ENCODE results near the gene HTRA3. TPM values are rescaled to one million over a fixed set of nuclear protein-coding genes. Genes with fewer than 3 reads are reported as not detected.

HTRA3 gene
- total RNA-seq (under 1 TPM in 2 of 5 donors, not detected in 3; 0.13 to 0.26 TPM), total RNA-seq (0 to 0.70 (median 0.08) reads per million in 29 experiments)
- 0.06 TPM for total RNA-seq (2013)

GRCh38 chr4:8269535-8270417 is at the start of gene HTRA3:
HTRA3 (plus strand) TSS chr4:8269754; CDS start chr4:8269969, 215 bp downstream.
- DNase-seq (no peak), ATAC-seq (replicated peaks in 1 of 4) (no peak)
- Histone ChIP-seq H3K27me3 (replicated peaks in 1 of 2; ENCODE audit: control insufficient read depth in 2 of 2, extremely low read depth in 1 of 2, insufficient read depth in 2 of 2, low read length in 1 of 2) (peaks cover 0 to 57% of the 10 kb centered on the region in 2 experiments), H3K4me1 (ENCODE audit: control insufficient read depth in 1 of 2, extremely low read depth in 1 of 2, insufficient read depth in 2 of 2, low read length in 2 of 2) (no peaks in the 10 kb centered on the region), H3K4me3 (ENCODE audit: control insufficient read depth in 1 of 2, extremely low read depth in 1 of 2, low read length in 1 of 2) (no peak within 1 kb of the TSS), H3K36me3 (ENCODE audit: control insufficient read depth in 2 of 2, extremely low read depth in 1 of 2, insufficient read depth in 1 of 2, low read length in 1 of 2) (no peaks in the 10 kb centered on the region), H3K9me3 (no peaks in the 10 kb centered on the region), H3K27ac (ENCODE audit: low read length) (no peak within 1 kb of the TSS)
- H3K4me3 Mint-ChIP-seq, result no peak within 1 kb of the TSS
- ChIA-PET CTCF (no interaction called here), POLR2A (no interaction called here)
- WGBS (ENCODE audit: insufficient coverage), result 3% methylated on average over 109 of the region's 111 CpGs
- H3K27ac Mint-ChIP-seq, result no peak within 1 kb of the TSS
- H3K27me3 Mint-ChIP-seq, result peaks cover 37 to 39% of the 10 kb centered on the region in 2 donors
- no peaks in the 10 kb centered on the region for H3K36me3 Mint-ChIP-seq
- H3K4me1 Mint-ChIP-seq, result peaks cover 0 to 2% (median 2%) of the 10 kb centered on the region in 3 donors
- H3K9me3 Mint-ChIP-seq, result no peaks in the 10 kb centered on the region

GRCh38 chr4:8220661-8221450 is 48.7 kb upstream of the HTRA3 start:
- Mint-ChIP-seq H3K27me3 (no peaks in the 10 kb centered on the region), H3K27ac (peak overlapping the region; percentile 60 to 87), H3K4me3 (peak overlapping the region in 1 of 3 donors; percentile 15), H3K36me3 (peaks cover 51% of the 10 kb centered on the region), H3K4me1 (peaks cover 36 to 47% (median 39%) of the 10 kb centered on the region in 3 donors), H3K9me3 (no peaks in the 10 kb centered on the region)
- ATAC-seq (replicated peaks in 1 of 4), result no peak
- CTCF ChIA-PET, result interaction anchor here (0.5 to 1.9 kb wide), 5 partner anchors 44 to 406 kb away, joined by 3 to 7 read pairs (median 3); no protein-coding TSS in a partner anchor
- no peaks in the 10 kb centered on the region for H3K9me3 ChIP-seq
- no peak for DNase-seq
- peak overlapping the region; percentile 71 for H3K27ac ChIP-seq (ENCODE audit: low read length)
- no peaks in the 10 kb centered on the region for H3K27me3 ChIP-seq (replicated peaks in 1 of 2; ENCODE audit: control insufficient read depth in 2 of 2, extremely low read depth in 1 of 2, insufficient read depth in 2 of 2, low read length in 1 of 2)
- H3K4me3 ChIP-seq (ENCODE audit: control insufficient read depth in 1 of 2, extremely low read depth in 1 of 2, low read length in 1 of 2), result no peak overlapping the region
- H3K4me1 ChIP-seq (ENCODE audit: control insufficient read depth in 1 of 2, extremely low read depth in 1 of 2, insufficient read depth in 2 of 2, low read length in 2 of 2), result peaks cover 2 to 28% of the 10 kb centered on the region in 2 experiments
- POLR2A ChIA-PET, result interaction anchor here (0.6 to 1.3 kb wide), 3 partner anchors 21 to 345 kb away, joined by 3 to 6 read pairs (median 3); partner anchors contain the start of gene SH3TC1 (in 2 of the 2)
- H3K36me3 ChIP-seq (ENCODE audit: control insufficient read depth in 2 of 2, extremely low read depth in 1 of 2, insufficient read depth in 1 of 2, low read length in 1 of 2), result peaks cover 8 to 29% of the 10 kb centered on the region in 2 donors
- WGBS (ENCODE audit: insufficient coverage), result 86% methylated on average over 4 of the region's 7 CpGs

DNA sequence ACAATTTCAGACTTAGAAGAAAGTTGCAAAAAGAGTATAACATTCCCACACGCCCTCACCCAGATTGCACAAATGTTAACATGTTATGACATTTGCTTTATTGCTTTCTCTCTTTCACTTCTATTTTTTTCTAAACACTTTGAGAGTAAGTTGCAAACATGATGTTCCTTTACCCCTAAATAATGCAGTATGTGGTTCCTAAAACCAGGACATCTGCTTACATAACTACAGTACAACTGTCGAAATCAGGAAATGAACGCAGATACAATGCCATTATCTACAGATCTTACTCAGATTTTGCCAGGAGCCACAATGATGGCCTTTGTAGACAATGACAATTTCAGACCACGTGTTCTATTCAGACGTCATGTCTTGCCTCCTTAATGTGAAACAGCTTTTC is 48.1 kb upstream of the HTRA3 start:
- H3K27ac ChIP-seq (ENCODE audit: low read length), result peak overlapping the region; percentile 71
- WGBS (ENCODE audit: insufficient coverage), result 17% methylated on average over 1 of the region's 5 CpGs
- ChIA-PET CTCF (interaction anchor here (0.5 to 1.9 kb wide), 5 partner anchors 45 to 407 kb away, joined by 3 to 7 read pairs (median 3); no protein-coding TSS in a partner anchor), POLR2A (interaction anchor here (0.6 to 1.3 kb wide), 4 partner anchors 22 to 345 kb away, joined by 3 to 6 read pairs (median 3); partner anchors contain the start of gene SH3TC1 (in 2 of the 2))
- peak; percentile 54 to 88 (median 56) for ATAC-seq (replicated peaks in 1 of 4)
- H3K27me3 Mint-ChIP-seq, result no peaks in the 10 kb centered on the region
- H3K27ac Mint-ChIP-seq, result peak overlapping the region; percentile 60 to 87
- peaks cover 36 to 49% (median 41%) of the 10 kb centered on the region in 3 donors for H3K4me1 Mint-ChIP-seq
- no peaks in the 10 kb centered on the region for H3K9me3 Mint-ChIP-seq
- DNase-seq, result peak in 12 of 35 experiments; percentile 23 to 69 (median 40)
- no peaks in the 10 kb centered on the region for H3K9me3 ChIP-seq
- no peak overlapping the region for H3K4me3 ChIP-seq (ENCODE audit: control insufficient read depth in 1 of 2, extremely low read depth in 1 of 2, low read length in 1 of 2)
- peaks cover 8 to 29% of the 10 kb centered on the region in 2 donors for H3K36me3 ChIP-seq (ENCODE audit: control insufficient read depth in 2 of 2, extremely low read depth in 1 of 2, insufficient read depth in 1 of 2, low read length in 1 of 2)
- no peaks in the 10 kb centered on the region for H3K27me3 ChIP-seq (replicated peaks in 1 of 2; ENCODE audit: control insufficient read depth in 2 of 2, extremely low read depth in 1 of 2, insufficient read depth in 2 of 2, low read length in 1 of 2)
- peaks cover 2 to 33% of the 10 kb centered on the region in 2 experiments for H3K4me1 ChIP-seq (ENCODE audit: control insufficient read depth in 1 of 2, extremely low read depth in 1 of 2, insufficient read depth in 2 of 2, low read length in 2 of 2)
- peak overlapping the region in 2 of 3 donors; percentile 6 to 15 for H3K4me3 Mint-ChIP-seq
- H3K36me3 Mint-ChIP-seq, result peaks cover 53% of the 10 kb centered on the region

DNA sequence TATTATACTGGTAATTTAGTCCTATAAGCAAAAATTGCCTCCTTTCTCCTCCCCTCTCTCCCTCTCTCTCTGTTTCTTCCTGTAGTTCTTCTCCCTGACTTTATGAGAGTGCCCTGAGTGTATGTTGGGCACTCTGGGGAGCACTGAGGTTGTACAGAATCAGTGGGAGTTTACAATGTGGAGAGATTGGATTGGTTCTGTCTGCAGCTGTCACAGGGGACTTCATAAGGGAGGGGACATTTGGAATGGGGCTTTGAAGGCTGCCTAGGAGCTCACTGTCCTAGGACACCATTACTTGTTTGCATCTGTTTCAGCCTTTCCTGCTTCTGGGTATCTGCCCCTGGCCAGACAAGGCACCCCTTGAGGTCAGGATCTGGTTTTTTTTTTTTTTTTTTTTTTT is 47.6 kb upstream of the HTRA3 start:
- Histone ChIP-seq H3K4me1 (ENCODE audit: control insufficient read depth in 1 of 2, extremely low read depth in 1 of 2, insufficient read depth in 2 of 2, low read length in 2 of 2) (peaks cover 6 to 38% of the 10 kb centered on the region in 2 experiments), H3K4me3 (ENCODE audit: control insufficient read depth in 1 of 2, extremely low read depth in 1 of 2, low read length in 1 of 2) (no peak overlapping the region), H3K36me3 (ENCODE audit: control insufficient read depth in 2 of 2, extremely low read depth in 1 of 2, insufficient read depth in 1 of 2, low read length in 1 of 2) (peaks cover 3 to 29% of the 10 kb centered on the region in 2 donors), H3K27me3 (replicated peaks in 1 of 2; ENCODE audit: control insufficient read depth in 2 of 2, extremely low read depth in 1 of 2, insufficient read depth in 2 of 2, low read length in 1 of 2) (no peaks in the 10 kb centered on the region), H3K27ac (ENCODE audit: low read length) (peak overlapping the region; percentile 71), H3K9me3 (no peaks in the 10 kb centered on the region)
- peaks cover 55% of the 10 kb centered on the region for H3K36me3 Mint-ChIP-seq
- peak overlapping the region; percentile 60 to 72 for H3K27ac Mint-ChIP-seq
- no peaks in the 10 kb centered on the region for H3K27me3 Mint-ChIP-seq
- H3K9me3 Mint-ChIP-seq, result no peaks in the 10 kb centered on the region
- CTCF ChIA-PET, result interaction anchor here (0.9 to 1.9 kb wide), 2 partner anchors 45 to 46 kb away, joined by 3 to 7 read pairs; no protein-coding TSS in a partner anchor
- H3K4me3 Mint-ChIP-seq, result no peak overlapping the region
- peak in 1 of 4 experiments; percentile 37 for ATAC-seq (replicated peaks in 1 of 4)
- peak in 1 of 35 experiments; percentile 14 for DNase-seq
- H3K4me1 Mint-ChIP-seq, result peaks cover 36 to 52% (median 46%) of the 10 kb centered on the region in 3 donors
- POLR2A ChIA-PET, result interaction anchor here in 1 of 2 donors (0.6 kb wide), 1 partner anchor 264 kb away, joined by 3 read pairs; no protein-coding TSS in a partner anchor

- Histone ChIP-seq H3K36me3 (ENCODE audit: control insufficient read depth in 2 of 2, extremely low read depth in 1 of 2, insufficient read depth in 1 of 2, low read length in 1 of 2) (peaks cover 2 to 26% of the 10 kb centered on the region in 2 donors), H3K4me3 (ENCODE audit: control insufficient read depth in 1 of 2, extremely low read depth in 1 of 2, low read length in 1 of 2) (no peak overlapping the region), H3K27me3 (replicated peaks in 1 of 2; ENCODE audit: control insufficient read depth in 2 of 2, extremely low read depth in 1 of 2, insufficient read depth in 2 of 2, low read length in 1 of 2) (no peaks in the 10 kb centered on the region), H3K27ac (ENCODE audit: low read length) (peak overlapping the region; percentile 71), H3K9me3 (no peaks in the 10 kb centered on the region), H3K4me1 (ENCODE audit: control insufficient read depth in 1 of 2, extremely low read depth in 1 of 2, insufficient read depth in 2 of 2, low read length in 2 of 2) (peaks cover 12 to 46% of the 10 kb centered on the region in 2 experiments)
- no peaks in the 10 kb centered on the region for H3K9me3 Mint-ChIP-seq
- ATAC-seq (replicated peaks in 1 of 4) (no peak), DNase-seq (no peak)
- no peak overlapping the region for H3K27ac Mint-ChIP-seq
- no peaks in the 10 kb centered on the region for H3K27me3 Mint-ChIP-seq
- ChIA-PET CTCF (interaction anchor here in 1 of 2 donors (1.9 kb wide), 1 partner anchor 46 kb away, joined by 7 read pairs; no protein-coding TSS in a partner anchor), POLR2A (no interaction called here)
- peaks cover 36 to 52% (median 49%) of the 10 kb centered on the region in 3 donors for H3K4me1 Mint-ChIP-seq
- peak overlapping the region in 1 of 3 donors; percentile 16 for H3K4me3 Mint-ChIP-seq
- peaks cover 48% of the 10 kb centered on the region for H3K36me3 Mint-ChIP-seq
- 85% methylated on average over 10 of the region's 15 CpGs for WGBS (ENCODE audit: insufficient coverage)
Measured at GRCh38 chr4:8222609-8223388, 46.8 kb upstream of the HTRA3 start.

All from T-cell (primary cell).